Testis (tissue), 2 donors: ENCODE results near the gene TTC39A.

ENCODE experiments used
- POLR2A ChIP-seq: fragments of 450-650 bp; IDR thresholded peaks from one replicate; pipeline ENCODE4 v1.6.1; 2017; ENCODE audit warnings: antibody characterized with exemption, mild to moderate bottlenecking, moderate library complexity
- TF ChIP-seq, protein P1 (sequence below), 3 experiments: fragments of 450-650 bp in 2 of 3; fragments of 200-600 bp in 1 of 3; sonication (generic) in 1 of 3; IDR thresholded peaks; one replicate each; pipeline ENCODE4 v1.5.1; 2016 to 2019; ENCODE audit warnings: antibody characterized with exemption in 3 of 3, mild to moderate bottlenecking in 2 of 3, moderate library complexity in 1 of 3

DNA sequence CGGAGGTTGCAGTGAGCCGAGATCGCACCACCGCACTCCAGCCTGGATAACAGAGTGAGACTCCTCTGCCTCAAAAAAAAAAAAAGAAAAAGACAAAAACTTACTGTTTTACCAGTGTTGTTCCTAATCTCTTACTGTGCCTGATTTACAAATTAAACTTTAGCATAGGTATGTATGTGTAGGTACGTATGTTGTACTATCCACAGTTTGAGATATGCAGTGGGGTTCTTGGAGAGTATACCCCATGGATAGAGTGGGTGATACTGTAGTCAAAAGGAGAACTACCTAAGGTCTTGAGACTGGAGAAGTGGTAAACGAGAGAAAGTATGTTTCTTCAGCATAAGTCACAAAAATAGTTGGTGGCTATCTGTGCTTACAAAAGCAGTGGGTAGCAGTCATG, 55.7 kb downstream of the TTC39A start:
- no peak for TF ChIP-seq POLR2A
- TF ChIP-seq, protein P1, sequence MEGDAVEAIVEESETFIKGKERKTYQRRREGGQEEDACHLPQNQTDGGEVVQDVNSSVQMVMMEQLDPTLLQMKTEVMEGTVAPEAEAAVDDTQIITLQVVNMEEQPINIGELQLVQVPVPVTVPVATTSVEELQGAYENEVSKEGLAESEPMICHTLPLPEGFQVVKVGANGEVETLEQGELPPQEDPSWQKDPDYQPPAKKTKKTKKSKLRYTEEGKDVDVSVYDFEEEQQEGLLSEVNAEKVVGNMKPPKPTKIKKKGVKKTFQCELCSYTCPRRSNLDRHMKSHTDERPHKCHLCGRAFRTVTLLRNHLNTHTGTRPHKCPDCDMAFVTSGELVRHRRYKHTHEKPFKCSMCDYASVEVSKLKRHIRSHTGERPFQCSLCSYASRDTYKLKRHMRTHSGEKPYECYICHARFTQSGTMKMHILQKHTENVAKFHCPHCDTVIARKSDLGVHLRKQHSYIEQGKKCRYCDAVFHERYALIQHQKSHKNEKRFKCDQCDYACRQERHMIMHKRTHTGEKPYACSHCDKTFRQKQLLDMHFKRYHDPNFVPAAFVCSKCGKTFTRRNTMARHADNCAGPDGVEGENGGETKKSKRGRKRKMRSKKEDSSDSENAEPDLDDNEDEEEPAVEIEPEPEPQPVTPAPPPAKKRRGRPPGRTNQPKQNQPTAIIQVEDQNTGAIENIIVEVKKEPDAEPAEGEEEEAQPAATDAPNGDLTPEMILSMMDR (IDR thresholded peaks at IDR 0.05), result no peak
